Measurements from ENCODE around the gene APOOL. TPM values are rescaled to one million over a fixed set of nuclear protein-coding genes. Genes with fewer than 3 reads are reported as not detected.
"Not testable (repeated sequence)": the region's sequence is repeated elsewhere in the genome, so short reads cannot be mapped to it uniquely, and the experiment has no call there.

APOOL gene
- total RNA-seq: 4.6 and 5.6 TPM in 2 replicates

DNA sequence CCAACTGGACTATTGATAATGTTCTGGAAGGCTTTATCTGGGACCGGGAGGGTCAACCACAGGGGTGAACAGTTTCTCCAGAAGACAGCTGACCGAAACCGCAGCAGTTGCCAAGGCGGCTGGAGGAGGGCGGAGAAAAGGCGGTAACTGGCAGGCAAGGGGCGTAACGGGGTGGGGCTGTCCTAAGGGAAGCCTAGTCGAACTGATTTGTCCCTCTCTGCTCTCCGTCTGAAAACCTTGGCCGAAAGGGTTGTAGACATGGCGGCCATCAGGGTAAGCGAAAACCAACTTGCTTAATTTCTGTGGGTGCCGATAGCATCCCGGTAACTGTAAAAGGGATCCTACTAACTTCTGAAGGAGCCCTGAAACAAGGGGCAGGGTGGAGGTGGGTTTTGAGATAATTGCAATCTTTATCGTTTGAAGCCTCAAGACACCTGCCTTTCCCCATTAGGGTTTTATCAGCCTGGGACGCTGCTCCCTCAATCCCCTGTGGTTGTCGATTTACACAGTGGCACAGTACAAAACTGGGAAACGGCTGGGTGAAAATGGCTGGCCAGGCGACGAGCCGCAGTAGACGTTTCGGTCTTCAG is at the start of gene APOOL:
Gene APOOL, plus strand, starts transcription at position 223 of the 590 bp plus-strand sequence. Its CDS starts 36 bp downstream, at position 259.
- peak; percentile 87 to 91 for DNase-seq (ENCODE audit: low read depth in 2 of 2)

- no peak for DNase-seq (ENCODE audit: low read depth in 2 of 2)
Measured at GRCh38 chrX:84956304-84956703, 47.4 kb upstream of the APOOL start.

DNA sequence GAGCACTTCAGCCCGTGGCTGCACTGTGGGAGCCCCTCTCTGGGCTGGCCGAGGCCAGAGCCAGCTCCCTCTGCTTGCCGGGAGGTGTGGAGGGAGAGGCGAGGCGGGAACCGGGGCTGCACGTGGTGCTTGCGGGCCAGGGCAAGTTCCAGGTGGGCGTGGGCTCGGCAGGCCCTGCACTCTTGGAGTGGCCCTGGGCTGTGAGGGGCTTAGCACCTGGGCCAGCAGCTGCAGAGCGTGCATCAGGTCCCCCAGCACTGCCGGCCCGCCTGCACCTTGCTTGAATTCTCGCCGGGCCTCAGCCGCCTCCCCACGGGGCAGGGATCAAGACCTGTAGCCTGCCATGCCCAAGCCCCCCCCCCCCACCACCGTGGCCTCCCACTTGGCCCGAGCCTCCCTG is 28.9 kb upstream of the APOOL start:
- no peak for DNase-seq (ENCODE audit: low read depth in 2 of 2)

- DNase-seq (ENCODE audit: low read depth in 2 of 2): not testable (repeated sequence)
Measured at GRCh38 chrX:84991739-84992138, 11.9 kb upstream of the APOOL start.

GRCh38 chrX:84993150-84993549 is 10.5 kb upstream of the APOOL start:
- DNase-seq (ENCODE audit: low read depth in 2 of 2): no peak

DNA sequence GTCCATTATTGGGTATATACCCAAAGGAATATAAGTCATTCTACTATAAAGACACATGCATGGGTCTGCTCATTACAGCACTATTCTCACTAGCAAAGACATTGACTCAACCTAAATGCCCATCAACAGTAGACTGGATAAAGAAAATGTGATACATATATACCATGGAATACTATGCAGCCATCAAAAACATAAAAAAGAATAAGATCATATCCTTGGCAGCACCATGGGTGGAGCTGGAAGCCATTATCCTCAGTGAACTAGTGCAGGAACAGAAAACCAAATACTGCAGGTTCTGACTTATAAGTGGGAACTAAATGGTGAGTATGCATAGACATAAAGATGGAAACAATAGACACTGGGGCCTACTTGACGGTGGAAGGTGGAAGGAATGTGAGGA is 2.3 kb upstream of the APOOL start:
- no peak for DNase-seq (ENCODE audit: low read depth in 2 of 2)

DNA sequence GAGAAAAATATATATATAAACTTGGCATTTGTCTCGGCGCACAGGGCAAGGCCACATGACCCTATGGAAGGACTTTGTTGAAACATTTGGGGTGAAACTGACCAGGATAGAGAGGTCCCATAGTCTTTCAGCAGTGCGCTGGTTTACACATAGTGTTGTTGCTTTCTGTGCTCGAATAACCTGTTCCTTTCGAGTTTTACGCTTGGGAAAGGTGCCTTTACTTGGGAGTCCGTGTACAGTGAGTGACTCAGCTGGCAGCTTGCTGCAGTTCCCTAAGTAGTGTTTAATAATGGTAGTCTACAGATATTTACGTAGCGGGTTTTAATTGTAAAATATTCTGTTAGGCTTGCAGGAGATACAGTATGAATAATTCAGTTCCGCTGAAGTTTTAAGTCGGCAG is 578 bp downstream of the APOOL start:
- DNase-seq (ENCODE audit: low read depth in 2 of 2): peak; percentile 17 to 35

- no peak for DNase-seq (ENCODE audit: low read depth in 2 of 2)
Measured at GRCh38 chrX:85012098-85012497, 8.4 kb downstream of the APOOL start.

DNA sequence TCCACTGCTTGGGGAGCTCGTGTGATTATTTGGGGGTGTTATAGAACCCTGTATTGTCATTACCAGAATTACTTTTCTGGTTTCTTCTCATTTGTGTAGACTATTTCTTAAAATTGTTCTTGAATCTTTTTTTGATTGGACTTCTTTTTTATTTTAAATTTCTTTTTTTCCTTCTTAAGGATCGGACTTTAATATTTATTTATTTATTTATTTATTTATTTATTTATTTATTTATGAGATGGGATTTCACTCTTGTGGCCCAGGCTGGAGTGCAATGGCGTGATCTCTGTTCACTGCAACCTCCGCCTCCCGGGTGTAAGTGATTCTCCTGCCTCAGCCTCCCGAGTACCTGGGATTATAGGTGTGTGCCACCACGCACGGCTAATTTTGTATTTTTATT is 11.7 kb downstream of the APOOL start:
- DNase-seq (ENCODE audit: low read depth in 2 of 2): not testable (repeated sequence)

DNA sequence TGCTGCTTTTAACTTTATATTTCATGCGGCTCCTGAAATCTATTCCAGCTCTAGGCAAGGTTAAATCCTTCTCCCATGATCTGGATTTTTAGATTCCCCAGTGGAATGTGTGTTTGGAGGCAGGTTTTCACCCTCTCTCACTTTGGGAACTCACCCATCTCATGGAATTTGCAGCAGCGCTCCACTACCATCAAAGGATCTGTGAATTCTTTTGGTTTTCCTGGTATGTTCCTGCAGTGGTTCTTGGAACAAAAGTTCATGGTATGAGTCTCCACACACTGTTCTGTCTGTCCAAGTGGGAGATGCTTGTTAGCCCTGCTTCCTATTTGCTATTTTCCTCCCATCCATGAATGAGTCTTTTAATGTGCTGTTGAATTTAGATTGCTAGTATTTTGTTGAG is 14.0 kb downstream of the APOOL start:
- no peak for DNase-seq (ENCODE audit: low read depth in 2 of 2)

- no peak for DNase-seq (ENCODE audit: low read depth in 2 of 2)
Measured at GRCh38 chrX:85018471-85018870, 14.8 kb downstream of the APOOL start.

GRCh38 chrX:85020216-85020615 is 16.5 kb downstream of the APOOL start:
- DNase-seq (ENCODE audit: low read depth in 2 of 2): no peak

DNA sequence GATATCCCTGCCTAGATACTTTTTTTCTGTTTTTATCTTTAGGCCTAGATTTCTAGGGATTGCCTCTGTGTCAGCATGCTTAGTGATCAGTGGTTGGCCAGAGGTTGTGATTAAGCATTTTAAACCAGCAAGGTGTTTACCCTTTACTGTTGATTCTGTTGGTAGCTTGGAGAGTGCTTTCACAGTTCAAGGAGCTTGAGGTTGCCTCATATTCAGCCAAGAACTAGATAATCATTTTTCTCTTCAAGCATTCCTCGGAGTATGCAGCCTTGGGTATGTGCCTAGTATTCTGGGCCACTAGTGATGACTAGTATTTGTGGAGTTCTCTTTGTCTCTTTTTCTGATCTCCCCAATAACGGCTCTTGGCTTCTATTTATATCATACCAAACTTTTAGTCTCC is 20.4 kb downstream of the APOOL start:
- DNase-seq (ENCODE audit: low read depth in 2 of 2): no peak

- DNase-seq (ENCODE audit: low read depth in 2 of 2): no peak
Measured at GRCh38 chrX:85024562-85024961, 20.9 kb downstream of the APOOL start.

- no peak for DNase-seq (ENCODE audit: low read depth in 2 of 2)
Measured at GRCh38 chrX:85026170-85026569, 22.5 kb downstream of the APOOL start.

- no peak for DNase-seq (ENCODE audit: low read depth in 2 of 2)
Measured at GRCh38 chrX:85029043-85029442, 25.4 kb downstream of the APOOL start.

DNA sequence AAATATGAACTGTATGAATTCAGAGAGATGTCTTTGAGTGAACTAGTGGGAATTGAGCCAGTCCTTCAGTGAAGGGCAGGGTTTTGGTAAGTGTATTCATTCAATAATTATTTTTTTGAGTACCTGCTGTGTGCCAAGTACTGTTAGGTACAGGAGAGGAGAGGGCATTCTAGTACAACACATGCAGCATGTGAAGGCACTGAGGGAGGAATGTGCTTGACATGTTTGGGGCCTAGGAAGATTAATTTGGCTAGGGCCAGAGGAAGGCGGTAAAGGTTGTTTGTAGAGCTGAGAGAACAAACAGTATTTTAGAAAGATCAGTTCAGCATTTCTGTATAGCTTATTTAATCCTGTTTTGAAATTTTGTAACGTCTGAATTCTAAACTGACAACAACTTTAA is 27.8 kb downstream of the APOOL start:
- DNase-seq (ENCODE audit: low read depth in 2 of 2): no peak

DNA sequence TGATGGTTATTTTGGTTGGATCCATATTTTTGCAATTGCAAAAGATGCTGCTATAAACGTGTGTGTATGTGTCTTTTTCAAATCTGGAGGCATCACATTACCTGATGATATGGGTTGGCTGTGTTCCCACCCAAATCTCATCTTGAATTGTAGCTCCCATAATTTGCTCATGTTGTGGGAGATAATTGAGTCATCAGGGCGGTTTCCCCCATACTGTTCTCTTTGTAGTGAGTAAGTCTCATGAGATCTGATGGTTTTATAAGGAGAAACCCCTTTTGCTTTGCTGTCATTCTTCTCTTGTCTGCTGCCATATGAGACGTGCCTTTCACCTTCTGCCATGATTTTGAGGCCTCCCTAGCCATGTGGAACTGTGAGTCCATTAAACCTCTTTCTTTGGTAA is 33.4 kb downstream of the APOOL start:
- DNase-seq (ENCODE audit: low read depth in 2 of 2): no peak

- DNase-seq (ENCODE audit: low read depth in 2 of 2): no peak
Measured at GRCh38 chrX:85051627-85052026, 48.0 kb downstream of the APOOL start.

DNA sequence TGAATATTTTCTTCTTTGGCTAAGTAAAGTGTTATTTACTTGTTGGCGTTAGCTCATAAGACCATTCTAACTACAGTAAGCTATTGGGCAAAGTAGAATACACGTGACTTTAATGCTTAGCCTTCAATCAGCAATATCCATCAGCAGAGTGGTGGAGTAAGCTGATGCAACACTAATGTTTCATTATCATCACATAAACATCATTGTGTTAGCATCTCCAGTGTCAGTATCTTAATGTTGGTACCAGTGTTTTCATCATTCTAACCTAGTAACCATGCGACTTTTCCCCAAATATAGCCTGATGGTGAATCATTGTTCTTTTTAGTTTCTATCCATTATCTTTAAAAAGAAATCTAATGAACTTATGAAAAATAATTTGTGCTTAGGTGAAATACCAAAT is 48.5 kb downstream of the APOOL start:
- DNase-seq (ENCODE audit: low read depth in 2 of 2): peak in 1 of 2 donors; percentile 17

GRCh38 chrX:85052636-85053343 is 49.1 kb downstream of the APOOL start:
- DNase-seq (ENCODE audit: low read depth in 2 of 2): peak; percentile 44 to 62

GRCh38 chrX:85065512-85066198 is 62.0 kb downstream of the APOOL start:
- DNase-seq (ENCODE audit: low read depth in 2 of 2): no peak

DNA sequence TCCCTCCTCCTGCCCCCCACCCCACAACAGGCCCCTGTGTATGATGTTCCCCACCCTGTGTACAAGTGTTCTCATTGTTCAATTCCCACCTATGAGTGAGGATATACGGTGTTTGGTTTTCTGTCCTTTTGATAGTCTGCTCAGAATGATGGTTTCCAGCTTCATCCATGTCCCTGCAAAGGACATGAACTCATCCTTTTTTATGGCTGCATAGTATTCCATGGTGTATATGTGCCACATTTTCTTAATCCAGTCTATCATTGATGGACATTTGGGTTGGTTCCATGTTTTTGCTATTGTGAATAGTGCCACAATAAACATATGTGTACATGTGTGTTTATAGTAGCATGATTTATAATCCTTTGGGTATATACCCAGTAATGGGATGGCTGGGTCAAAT is 73.6 kb downstream of the APOOL start:
- DNase-seq (ENCODE audit: low read depth in 2 of 2): not testable (repeated sequence)
